AG10803 (cell line): ENCODE results near the gene NQO1.
"Not testable (repeated sequence)": the region's sequence is repeated elsewhere in the genome, so short reads cannot be mapped to it uniquely, and the experiment has no call there.

Source experiments
- DNase-seq: peaks from one replicate; pipeline ENCODE4 v3.0.0; 2010; ENCODE audit warnings: low read depth
- H3K4me3 ChIP-seq: 2 replicates; pipeline ENCODE4 v1.5.1; 2011; ENCODE audit warnings: mild to moderate bottlenecking, low read length, control low read depth
- TF ChIP-seq, protein P1 (sequence below): conservative IDR thresholded peaks from 2 replicates; pipeline ENCODE4 v1.5.1; 2011; ENCODE audit warnings: mild to moderate bottlenecking, low read length, control low read depth, inconsistent platforms

The NQO1 gene

GRCh38 chr16:69767459-69768229 lies 41.3 kb upstream of the NQO1 start:
- TF ChIP-seq, protein P1, sequence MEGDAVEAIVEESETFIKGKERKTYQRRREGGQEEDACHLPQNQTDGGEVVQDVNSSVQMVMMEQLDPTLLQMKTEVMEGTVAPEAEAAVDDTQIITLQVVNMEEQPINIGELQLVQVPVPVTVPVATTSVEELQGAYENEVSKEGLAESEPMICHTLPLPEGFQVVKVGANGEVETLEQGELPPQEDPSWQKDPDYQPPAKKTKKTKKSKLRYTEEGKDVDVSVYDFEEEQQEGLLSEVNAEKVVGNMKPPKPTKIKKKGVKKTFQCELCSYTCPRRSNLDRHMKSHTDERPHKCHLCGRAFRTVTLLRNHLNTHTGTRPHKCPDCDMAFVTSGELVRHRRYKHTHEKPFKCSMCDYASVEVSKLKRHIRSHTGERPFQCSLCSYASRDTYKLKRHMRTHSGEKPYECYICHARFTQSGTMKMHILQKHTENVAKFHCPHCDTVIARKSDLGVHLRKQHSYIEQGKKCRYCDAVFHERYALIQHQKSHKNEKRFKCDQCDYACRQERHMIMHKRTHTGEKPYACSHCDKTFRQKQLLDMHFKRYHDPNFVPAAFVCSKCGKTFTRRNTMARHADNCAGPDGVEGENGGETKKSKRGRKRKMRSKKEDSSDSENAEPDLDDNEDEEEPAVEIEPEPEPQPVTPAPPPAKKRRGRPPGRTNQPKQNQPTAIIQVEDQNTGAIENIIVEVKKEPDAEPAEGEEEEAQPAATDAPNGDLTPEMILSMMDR, result no peak
- no peak overlapping the region for H3K4me3 ChIP-seq
- DNase-seq, result no peak

DNA sequence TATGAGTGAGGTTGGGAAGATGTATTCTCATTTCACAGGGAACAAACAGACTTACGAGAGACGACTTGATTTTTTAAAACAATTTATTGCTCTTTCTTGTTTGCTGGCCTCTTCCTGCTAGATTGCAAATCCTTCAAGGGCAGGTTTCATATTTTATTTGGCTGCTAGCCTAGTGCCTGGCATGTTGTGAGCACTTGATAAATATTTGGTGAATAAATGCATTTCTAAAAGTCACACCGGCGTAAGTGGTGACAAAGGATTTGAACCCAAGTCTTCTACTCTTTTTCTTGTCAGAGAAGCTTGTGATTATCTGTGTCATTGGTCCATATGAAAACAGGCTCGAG lies 37.2 kb upstream of the NQO1 start:
- no peak overlapping the region for H3K4me3 ChIP-seq
- no peak for DNase-seq
- TF ChIP-seq, protein P1, result no peak

GRCh38 chr16:69762814-69763598 lies 36.6 kb upstream of the NQO1 start:
- peak overlapping the region; percentile 96 for H3K4me3 ChIP-seq
- TF ChIP-seq, protein P1, result no peak
- peak; percentile 42 for DNase-seq

DNA sequence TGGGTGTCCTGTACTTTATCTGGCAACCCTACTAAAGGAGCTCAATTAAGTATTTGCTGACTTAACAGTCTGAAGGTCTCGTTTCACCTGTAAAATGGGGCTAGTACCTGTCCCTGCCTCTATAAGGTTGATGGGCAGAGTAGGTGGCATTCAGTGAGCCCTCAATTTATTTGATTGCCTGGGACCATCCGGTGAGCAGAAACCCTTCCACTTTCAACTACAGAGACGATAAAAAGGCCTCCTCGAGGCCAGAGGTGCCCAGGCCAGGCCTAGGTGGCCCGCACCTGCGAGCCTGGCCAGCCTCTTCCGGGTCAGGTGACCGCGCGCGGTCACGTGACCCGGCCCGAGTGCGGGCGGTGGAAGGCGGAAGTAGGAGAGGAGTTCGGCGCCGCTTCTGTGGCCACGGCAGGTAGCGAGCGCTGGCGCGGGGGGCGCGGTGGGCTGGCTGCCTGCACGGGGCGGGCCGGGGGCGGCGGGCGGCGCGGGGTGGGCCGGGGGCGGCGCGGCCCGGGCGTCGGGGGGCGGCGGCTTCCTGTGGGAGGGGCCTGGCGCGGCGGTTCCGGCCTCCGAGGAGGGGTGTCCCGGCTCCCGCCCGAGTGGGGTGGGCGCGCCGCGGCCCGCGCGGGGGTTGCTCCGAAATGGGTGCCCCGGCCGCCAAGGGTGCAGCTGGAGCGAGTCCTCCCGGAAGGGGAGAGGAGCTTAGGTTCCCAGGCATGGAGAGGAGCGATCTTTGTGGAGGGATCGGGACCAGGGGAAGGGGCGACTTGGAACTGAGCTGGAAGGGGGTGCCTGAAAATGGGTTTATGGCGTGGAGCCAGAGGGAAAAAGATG lies 35.8 kb upstream of the NQO1 start, which contains the start of gene WWP2:
TSS of gene WWP2 (plus strand) at position 350 of the 831 bp plus-strand sequence. CDS start 24,679 bp downstream, outside the sequence.
- TF ChIP-seq, protein P1, result no peak
- DNase-seq, result peak; percentile 60
- H3K4me3 ChIP-seq, result peak within 1 kb of the TSS; percentile 96

DNA sequence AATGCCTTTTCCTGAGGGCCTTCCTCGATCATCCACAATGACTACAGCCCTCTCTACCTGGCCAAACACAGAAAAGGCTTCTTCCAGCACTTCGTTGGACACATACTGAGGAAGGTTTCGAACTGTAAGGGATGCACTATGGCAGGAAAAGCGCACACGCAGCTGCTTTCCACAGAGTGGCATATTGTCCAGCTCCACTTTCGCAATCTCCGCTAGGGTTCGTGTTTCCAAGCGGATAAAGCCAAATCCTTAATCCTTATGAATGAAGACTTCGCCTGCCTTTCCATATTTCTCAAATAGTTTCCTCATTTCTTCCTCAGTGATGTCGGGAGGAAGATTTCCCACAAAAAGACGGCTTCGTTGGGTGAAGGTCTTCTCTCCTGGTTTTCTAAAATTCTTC lies 31.0 kb upstream of the NQO1 start:
- not testable (repeated sequence) for H3K4me3 ChIP-seq, DNase-seq

DNA sequence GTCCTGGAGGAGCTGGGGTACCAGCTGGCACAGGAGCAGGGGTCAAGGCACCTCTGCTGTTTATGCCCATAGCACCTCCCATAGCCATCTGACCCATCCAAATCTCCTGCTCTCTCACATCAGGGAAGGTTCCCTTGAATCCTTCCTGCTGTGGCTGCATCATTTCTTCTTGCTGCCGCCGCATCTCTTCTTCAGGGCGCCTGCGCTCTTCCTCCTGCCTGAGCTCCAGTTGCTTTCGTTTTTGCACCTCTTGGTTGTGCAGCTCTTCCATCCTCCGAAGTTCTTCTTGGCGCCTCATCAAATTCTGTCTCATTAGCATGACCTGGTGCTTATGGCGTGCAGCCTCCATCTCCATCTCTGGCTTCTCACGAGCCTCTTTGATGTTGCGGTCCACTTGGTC lies 30.3 kb upstream of the NQO1 start:
- TF ChIP-seq, protein P1, result no peak
- no peak overlapping the region for H3K4me3 ChIP-seq

More for the DNA sequence above, 30.3 kb upstream of the NQO1 start:
- DNase-seq, result no peak
